Right lobe of liver (tissue), 4 donors: Measurements from ENCODE around the gene ETFRF1.

Experiments used
- POLR2A ChIP-seq: fragments of 450-650 bp; IDR thresholded peaks from one replicate; pipeline ENCODE4 v1.6.1; 2017; ENCODE audit warnings: antibody characterized with exemption, mild to moderate bottlenecking
- TF ChIP-seq, protein P1 (sequence below), 4 donors: fragments of 200-600 bp in 3 of 4; fragments of 450-650 bp in 1 of 4; IDR thresholded peaks; one replicate each; pipeline versions ENCODE4 v1.5.1 to v1.8.0; 2016 to 2022; ENCODE audit warnings: antibody characterized with exemption in 4 of 4, mild to moderate bottlenecking in 2 of 4
- donor health status: DM: no; HTN: no; CAD: no.
- donor health status: DM: no; HTN: no; CAD: no.
- donor health status: DM: no; HTN: yes; CAD: no.

DNA sequence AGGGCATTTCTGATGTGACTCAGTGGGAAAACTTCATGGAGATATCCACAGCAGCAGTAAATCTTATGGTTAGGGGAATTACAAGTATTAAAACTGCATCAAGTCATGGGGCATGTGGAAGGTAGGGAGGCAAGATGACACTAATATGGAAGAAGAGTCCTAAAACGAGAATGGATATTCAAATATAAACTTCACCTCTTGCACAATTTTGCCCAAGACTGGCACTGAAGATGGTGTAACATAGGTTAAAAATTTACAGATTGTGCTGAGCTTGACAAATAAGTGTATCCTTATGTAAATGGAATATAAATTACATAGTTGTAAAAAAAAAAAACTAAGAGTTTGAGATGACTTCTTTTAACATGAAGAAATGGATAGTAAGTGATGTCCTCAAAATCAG is 12.8 kb downstream of the ETFRF1 start:
- TF ChIP-seq POLR2A = no peak
- TF ChIP-seq, protein P1, sequence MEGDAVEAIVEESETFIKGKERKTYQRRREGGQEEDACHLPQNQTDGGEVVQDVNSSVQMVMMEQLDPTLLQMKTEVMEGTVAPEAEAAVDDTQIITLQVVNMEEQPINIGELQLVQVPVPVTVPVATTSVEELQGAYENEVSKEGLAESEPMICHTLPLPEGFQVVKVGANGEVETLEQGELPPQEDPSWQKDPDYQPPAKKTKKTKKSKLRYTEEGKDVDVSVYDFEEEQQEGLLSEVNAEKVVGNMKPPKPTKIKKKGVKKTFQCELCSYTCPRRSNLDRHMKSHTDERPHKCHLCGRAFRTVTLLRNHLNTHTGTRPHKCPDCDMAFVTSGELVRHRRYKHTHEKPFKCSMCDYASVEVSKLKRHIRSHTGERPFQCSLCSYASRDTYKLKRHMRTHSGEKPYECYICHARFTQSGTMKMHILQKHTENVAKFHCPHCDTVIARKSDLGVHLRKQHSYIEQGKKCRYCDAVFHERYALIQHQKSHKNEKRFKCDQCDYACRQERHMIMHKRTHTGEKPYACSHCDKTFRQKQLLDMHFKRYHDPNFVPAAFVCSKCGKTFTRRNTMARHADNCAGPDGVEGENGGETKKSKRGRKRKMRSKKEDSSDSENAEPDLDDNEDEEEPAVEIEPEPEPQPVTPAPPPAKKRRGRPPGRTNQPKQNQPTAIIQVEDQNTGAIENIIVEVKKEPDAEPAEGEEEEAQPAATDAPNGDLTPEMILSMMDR (IDR thresholded peaks at IDR 0.05) = no peak
